ENCODE results near the gene FGD2.

Gene FGD2

DNA sequence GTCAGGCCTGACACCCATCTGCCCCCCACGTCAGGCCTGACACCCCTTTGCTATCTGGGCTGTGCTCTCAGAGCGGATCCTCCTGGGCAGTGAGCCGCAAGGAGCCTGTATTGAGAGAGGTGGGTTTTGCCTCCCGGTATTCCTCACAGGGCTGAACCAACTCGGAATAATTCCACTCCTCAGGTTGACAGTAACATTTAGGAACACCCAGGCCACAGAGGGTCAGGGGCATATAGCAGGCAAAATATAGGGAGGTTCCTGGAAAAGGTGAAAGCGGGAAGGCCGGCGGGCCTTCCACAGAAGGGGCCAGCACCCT, 6.8 kb upstream of the FGD2 start:
- DNase-seq: no peak

DNA sequence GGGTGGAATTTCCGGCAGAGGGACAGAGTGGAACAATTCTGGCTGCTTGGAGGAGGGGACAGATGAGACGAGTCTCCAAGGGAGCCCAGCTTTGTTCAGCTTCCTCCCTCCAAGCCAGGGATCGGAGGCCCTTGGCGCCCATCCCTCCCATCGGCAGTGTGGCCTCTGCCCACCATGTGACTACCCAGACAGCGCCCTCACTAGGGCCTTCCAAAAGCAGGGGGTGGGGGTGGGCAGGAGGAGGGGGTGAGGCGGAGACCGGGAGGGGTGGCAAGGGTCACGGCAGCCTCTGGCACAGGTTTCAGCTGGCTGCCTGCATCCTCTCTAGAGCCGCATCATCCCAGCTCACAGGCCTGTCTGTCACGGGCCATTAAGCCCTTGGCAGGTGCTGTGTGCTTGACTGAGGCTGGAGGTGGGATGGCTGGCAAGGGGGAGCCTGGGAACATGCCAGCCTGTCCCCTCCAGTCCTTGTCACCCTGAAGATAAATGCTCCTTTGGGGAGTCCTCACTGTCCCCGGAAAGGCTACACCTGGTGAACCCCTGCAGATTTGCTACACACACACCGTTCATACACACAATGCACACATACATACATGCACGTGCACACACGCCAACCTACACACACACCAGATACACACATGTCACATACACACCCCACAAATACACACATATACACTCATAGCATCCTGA, 6.2 kb upstream of the FGD2 start:
- DNase-seq: peak; percentile 88

DNA sequence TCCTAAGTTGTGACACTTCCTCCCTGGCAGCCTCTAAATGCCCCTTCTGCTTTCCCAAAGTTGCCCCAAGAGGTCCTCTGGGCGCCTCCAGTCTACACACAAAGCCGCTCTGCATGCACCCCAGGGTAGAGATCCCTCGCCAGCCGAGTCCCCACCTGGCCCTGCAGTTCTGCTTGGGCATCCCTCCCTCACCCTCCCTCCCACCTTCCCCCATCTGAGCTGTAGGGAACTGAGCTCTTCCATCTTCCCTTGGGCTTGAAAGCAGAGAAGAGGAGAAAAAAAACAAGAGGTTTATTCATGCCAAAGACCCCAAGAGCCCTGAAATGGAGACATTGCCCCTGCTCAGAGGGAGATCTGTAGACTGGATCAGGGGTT, 5.7 kb upstream of the FGD2 start:
- DNase-seq: peak; percentile 25

DNA sequence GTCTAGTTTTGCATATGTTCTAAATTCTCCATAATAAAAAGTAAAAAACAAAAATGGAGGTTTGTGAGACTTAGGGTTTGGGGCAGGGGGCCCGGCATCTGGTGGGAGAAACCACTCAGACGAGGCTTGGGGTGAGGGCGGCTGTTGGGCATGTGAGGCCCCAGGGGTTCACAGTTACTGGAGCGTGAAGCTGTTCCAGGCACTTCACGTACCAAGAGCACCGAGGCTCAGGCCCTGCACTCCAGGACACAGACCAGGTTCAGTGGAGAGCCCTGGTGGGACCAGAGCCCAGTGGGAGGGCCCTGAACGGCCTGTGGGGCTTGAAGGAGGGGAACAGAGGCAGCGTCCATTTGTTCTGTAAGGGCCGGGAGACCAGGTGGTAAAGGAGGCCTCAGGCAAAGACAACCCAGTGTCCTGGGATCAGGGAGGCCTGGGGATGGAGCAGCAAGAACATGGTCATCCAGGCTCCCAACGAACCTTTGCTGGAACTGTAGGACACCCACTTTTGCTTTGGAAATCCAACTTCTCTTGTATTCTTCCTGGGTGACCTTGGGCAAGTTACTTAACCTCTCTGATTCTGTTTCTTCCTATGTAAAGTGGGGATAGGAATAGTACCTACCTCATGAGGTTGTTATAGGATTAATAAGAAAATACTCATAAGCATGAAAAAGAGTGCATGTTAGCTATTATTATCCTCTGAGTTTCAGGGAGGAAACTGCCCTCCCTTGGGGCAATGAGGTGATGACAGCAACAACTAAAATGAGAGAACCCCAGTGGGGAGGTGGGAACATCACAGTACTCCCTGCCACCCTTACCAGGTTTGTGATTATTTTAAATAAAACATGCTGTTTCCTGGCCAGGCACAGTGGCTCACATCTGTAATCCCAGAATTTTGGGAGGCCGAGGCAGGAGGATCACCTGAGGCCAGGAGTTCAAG, 1.1 kb upstream of the FGD2 start:
- DNase-seq: peak; percentile 28

DNA sequence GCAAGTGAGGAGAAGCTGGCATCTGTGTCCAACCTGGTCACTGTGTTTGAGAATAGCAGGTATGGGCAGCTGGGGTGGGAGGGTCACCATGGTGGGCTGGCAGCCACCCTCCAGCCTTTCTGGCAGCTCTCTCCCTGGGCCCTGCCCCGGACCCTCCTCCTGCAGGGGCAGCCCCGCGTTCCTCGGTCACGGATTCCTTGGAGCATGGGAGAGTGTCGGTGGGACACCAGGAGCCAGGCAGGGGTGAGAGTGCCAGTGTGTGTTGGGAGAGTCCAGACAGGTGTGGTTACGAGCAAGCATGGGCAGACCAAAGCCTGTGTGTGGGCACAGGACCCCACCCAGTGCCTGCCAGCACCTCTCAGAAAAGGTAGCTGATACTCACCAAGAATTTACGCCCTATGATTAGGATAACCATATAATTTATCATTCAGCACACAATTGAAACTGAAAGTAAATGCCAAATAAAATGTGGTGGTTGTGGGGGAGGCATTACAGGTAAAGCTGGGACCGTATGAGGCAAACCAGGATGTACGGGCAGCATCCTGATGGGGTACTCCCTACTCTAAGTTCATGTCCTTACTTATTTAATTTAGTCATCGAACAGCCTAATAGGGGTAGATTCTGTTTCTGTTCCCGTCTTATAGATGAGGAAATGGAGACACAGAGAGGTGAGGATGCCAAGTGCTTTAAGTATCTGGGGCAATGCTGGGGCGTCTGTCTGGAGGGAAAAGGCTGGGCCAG, 542 bp downstream of the FGD2 start:
- no peak for DNase-seq

DNA sequence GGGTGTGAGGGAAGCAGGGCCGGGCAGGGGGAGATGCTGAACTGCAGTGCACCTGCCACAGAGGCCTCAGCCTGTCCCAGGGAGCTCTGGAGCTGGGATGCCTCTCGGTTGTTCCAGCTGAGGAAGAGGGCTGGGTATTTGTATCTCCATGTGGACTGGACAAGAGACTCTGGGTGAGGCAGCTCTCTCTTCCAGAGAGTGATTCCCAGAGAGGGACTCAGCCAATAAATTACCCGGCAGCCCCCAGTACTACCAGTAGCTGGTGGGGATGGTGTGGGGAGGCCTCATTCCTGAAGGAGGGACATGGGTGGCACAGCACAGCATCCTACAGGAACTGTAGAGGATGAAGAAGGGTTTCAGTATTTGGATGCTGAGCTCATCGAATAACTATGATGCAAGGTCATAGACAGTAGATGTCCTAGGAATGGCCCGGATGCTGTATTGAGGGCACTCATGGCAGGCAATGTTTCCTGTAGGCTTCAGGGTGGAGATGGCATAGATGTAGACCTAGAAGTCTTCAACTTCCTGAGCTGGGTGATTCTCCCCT, 1.4 kb downstream of the FGD2 start:
- no peak for DNase-seq

DNA sequence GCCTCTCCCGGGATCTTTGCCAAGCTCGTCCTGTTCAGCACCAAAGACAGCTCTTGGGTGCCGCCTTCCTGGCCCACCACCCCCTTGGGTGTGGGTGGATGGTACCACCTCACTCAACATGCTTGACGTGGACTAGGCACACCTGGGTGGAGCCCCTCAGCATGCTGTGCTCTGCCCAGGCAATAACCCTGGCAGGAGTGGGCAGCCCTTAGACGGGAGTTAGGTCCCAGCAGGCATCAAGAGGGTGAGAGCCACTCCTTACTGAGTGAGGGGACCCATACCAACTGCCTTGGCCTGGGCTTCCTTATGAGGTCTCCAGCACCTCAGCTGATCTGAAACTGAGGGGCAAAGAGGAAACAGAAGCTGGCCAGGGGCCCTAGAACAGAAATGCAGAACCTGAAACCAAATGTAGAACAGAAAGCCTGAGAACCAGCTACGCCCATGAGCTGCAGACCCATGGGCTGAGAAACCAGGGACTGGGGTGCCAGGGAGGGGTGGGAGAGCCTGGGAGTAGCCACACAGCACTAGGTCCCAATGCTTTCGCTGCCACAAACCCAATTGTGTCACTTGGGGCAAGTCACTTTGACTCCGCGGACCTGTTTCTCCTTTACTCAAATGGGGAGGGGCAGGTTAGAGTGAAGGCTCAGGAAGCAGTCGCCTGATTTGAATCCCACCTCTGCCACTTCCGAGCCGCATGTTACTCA, 2.0 kb downstream of the FGD2 start:
- no peak for DNase-seq

DNA sequence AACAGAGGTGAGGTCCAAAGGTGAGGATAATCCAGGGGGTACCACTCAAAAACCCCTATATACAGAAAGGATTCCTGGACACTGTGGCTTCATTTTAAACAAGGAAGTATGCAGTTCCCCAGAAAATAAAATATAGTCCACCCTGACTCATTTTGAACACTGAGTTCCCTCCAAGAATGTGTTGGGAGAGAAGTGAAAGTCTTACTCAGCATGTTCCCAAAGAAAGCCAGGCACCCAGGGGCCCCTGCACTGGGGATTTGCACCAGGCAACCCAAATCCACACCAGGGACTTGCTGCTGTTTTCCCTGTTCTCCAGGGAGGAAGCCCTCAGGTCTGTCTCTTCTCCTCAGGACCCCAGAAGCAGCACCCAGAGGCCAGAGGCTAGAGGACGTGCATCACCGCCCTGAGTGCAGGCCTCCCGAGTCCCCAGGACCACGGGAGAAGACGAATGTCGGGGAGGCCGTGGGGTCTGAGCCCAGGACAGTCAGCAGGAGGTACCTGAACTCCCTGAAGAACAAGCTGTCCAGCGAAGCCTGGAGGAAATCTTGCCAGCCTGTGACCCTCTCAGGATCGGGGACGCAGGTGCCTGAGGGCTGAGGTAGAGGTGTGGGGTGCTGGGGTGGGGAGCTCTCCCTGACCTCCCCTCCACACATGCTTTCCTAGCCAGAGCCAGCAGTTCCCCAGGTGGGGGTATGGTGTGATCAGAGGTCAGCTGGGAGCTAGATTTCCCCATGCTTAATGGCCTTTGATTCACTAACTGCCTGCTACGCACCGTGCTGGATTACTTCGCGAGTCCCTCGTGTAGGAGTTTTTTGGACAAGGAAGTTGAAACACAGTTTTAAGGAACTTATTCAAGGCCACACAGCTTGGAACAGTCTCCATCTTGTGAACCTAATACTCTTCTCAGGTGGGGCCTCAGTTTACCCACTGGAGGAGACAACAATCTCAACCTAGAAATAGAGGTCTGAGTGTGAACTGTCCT, 3.3 kb downstream of the FGD2 start:
- no peak for DNase-seq

DNA sequence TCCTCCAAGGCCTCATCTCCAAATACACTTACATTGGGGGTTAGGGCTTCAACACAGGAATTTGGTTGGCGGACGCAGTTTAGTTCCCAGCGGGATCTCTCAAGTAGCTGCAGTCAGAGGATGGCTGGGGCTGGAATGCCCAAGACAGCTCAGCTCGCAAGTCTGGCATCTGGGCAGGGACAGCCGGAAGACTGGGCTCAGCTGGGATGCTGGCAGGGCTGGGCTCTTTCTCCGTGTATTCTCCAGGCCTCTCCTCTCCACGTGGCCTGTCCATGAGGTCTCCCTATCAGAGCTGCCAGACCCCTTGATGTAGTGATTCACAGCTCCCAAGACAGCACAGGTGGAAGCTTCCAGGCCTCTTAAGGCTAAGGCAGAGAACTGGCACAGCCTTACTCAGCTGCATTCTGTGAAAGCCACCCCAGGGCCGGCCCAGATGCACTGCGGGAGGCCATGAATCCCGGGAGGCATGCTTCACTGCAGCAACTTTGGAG, 5.0 kb downstream of the FGD2 start:
- no peak for DNase-seq

DNA sequence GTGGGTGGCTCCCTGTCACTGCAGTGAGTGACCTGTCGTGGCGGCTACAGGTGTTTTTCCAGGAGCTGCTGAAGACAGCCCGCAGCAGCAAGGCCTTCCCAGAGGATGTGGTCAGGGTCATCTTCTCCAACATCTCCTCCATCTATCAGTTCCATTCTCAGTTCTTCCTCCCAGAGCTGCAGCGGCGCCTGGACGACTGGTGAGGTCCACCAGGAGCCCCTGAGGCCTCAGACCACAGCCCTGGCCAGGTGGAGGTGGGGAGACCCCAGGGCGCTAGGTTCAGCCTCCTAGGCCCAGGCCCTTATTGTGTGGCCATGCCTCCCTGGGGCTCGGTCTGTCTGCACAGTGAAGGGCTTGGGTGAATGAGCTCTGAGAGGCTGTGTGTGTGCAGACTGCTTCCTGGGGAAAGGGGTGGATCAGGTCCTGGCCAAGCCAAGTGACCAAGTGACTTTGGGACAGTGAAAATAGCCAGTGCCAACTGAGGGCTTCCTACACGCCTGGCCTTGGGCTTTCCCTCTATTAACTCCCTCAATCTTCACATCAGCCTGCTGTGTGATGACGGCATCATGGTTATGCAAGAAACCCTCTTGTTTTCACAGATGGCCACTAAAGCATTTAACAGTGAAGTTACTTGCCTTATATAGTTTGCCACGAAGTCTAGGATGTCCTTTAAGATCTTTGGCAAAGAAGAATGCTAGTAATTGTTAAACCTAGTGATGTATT, 6.4 kb downstream of the FGD2 start:
- DNase-seq: no peak

DNA sequence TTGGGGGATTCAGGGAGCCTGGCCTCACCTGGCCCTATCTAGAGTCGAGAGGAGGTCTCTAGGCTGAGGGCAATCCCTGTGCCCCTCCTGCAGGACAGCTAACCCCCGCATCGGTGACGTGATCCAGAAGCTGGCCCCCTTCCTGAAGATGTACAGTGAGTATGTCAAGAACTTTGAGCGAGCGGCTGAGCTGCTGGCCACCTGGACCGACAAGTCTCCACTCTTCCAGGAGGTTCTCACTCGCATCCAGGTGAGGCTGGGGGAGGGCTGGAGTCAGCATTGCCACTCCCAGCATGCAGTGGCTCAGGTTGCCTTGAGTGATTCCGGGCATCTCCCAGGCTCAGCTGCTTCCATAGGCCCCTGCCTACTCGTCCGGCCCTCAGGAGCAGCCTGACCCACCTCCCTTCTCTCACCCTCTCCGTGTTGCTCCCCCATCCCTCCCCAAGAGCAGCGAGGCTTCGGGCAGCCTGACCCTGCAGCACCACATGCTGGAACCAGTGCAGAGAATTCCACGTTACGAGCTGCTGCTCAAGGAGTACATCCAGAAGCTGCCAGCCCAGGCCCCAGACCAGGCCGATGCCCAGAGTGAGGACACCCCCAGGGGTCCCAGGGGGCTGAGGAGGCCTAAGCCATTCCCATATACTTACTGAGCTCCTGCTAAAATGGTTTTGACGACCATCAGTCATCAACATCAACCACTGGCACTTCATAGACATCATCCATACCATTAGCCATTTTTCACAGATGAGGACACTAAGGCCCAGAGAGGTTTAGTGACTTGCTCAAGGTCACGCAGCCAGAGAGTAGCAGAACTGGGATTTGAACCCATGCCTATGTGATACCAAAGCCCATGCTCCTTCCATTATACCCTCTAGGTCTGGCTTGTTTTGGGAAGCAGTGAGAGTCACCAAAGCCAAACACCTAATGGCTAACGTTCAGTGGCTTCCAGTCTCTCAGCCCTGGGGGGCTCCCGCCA, 8.3 kb downstream of the FGD2 start:
- no peak for DNase-seq

DNA sequence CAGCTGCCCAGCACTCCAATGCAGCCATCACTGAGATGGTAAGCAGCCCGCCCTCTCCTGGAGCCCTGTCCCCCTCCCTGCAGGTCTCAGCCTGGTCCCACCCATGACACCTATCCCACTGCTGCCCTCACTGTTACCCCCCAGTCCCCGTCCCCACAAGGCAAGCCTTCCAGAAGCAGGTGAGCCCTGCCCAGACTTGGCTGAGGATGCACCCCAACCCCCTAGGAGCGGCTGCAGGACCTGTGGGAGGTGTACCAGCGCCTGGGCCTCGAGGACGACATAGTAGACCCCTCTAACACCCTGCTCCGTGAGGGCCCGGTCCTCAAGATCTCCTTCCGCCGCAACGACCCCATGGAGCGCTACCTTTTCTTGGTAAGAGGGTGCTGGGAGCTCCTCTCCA, 9.2 kb downstream of the FGD2 start:
- no peak for DNase-seq

DNA sequence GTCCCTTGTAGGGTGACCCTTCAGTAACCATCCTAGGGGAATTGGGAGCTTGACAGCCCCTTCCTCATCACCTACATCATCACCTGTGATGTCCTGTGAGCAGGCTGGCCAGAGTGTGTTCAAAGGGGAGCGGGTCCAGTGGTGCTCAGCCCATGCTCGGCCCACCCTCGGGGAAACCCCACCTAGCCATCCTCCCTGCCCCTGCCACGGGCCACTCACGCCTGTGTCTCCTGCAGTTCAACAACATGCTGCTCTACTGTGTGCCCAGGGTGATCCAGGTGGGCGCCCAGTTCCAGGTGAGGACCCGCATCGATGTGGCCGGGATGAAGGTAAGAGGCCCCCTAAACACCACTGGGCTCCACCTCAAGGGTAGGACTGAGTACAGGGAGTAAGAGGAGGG, 10.1 kb downstream of the FGD2 start:
- DNase-seq: no peak

DNA sequence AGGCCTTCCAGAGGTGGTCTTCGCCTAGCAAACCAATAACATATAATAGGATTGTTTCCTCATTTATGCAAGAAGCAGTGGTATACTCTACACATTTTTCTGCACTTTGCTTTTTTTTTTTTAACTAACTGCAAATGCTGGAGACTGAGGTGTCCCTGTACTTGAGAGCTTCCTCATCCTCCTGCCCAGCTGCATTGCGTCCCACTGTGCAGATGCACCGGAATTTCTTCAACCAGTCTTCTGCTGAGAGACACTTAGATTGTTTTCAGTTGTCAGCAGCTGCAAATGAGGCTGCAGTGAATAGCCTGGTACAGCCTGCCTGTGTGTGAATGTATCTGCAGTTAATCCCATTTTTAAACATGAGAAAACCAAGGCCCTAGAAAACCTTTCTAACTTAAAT, 11.5 kb downstream of the FGD2 start:
- no peak for DNase-seq

DNA sequence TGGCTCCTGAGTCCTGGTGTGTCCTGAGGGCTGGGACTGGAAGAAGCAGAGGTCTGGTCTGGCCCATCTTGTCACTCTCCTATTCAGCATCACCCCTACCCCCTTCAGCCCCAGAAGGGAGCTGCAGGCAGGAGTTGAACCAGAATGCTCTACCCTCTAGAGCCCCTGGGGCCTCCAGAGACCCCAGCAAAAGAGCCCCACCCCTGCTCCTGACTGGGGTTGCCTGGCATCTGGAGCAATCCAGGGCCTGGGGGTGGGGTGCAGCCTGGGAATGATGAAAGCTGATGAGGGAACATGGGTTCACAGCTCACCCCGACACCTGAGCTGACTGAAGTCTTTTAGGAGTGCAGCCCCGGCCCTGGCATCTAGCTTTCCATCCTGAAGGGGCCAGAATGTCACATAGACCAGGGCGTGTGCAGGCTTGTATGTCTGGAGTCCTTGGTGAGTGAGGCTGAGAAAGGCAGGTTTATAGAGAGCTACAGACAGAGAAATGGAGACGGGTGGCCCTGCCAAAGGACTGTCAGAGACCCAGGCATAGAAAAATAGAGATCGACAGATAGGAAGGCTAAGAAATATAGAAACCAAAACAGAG, 12.2 kb downstream of the FGD2 start:
- DNase-seq: no peak

DNA sequence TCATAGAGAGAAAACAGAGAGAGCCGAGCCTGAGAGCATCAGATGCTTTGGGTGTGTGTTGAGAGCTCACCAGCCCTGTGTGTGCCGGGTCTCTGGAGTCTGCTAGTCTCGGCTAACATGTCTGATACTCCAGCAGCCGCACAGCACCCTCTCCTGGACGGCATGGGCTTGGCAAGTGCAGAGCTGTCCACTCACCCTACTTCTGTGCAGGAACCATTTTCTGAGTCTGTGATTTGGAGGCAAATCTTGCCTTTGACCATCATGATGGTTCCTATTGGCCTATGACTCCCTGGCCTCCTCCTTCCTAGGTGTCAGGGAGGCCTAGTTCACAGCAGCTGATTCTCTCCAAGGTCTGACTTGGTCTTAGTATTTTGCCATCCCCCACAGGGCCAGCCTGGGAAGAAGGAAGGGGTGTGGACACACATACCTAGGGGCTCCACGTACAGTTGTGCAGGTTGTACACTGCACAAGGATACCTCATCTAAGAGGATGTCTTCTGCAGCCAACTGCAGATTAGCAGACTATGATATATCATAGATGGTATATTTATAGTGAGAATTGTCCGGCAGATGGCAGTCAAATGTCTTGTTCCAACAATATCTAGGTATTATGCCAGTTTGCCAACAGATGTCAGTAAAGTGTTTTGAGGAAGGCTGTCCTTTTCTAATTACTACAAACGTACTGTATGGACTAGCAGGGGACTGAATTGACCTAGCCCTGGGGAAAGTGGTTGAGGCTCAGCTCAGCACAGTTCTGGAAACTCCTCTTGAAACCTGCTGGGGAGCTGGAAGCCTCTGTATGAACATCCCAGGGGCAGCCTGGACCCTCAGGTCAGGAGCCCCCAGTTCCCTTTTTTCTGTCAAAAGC, 13.0 kb downstream of the FGD2 start:
- DNase-seq: peak; percentile 84

DNA sequence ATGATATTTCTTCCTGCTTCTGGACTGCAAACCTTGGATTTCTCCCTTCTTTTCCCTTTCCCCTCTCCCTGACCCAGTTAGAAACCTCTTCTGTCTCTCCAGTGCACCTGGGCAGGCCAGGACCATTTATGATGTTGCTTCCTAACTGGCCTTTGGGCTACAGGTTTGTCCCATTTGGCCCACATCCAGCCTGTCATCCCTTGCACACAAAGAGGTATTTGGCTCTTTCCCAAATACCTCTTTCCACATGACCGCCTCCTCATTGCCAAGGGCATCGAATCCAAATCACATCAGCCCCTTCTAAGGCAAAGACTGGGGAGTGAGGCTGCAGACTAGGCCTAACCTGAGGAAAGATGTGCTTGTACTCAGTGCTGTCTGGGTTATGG, 13.6 kb downstream of the FGD2 start:
- peak; percentile 77 for DNase-seq

DNA sequence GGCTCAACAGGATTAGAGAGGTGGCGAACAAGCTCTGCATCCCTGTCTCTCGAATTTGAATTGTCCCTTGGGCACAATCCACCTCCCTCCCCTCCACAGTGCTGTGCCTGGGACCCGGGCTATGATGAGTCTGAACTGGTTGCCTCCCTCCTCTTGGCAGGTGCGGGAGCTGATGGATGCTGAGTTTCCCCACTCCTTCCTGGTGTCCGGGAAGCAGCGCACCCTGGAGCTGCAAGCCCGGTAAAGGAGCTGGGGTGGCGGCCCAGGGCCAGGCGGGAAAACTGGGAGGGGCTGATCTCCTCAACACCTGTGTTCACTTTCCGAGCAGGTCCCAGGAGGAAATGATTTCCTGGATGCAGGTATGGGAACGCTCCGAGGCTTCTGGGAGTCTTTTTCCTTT, 14.9 kb downstream of the FGD2 start:
- DNase-seq: no peak

Measured in NCI-H1092 (cell line).